ENCODE data around the gene PPP1R37.

- TF ChIP-seq POLR2AphosphoS5 (IDR thresholded peaks at IDR 0.05; ENCODE audit: low read depth, low read length) (no peak), POLR2A (IDR thresholded peaks at IDR 0.05; ENCODE audit: low read depth, low read length) (no peak)
Measured at GRCh38 chr19:45162608-45163143, 69.7 kb downstream of the PPP1R37 start.
